Middle frontal gyrus (tissue), 1 donor: ENCODE measurements around the gene ZNF761.
A peak's percentile ranks its signal among the peaks of the same experiment; 100 is the strongest.
"Not testable (repeated sequence)": the region's sequence is repeated elsewhere in the genome, so short reads cannot be mapped to it uniquely, and the experiment has no call there.

ENCODE experiments used
- DNase-seq: peaks from one replicate; pipeline ENCODE4 v3.0.0-alpha.2; 2015; ENCODE audit warnings: low spot score; ENCODE audit errors: extremely low spot score

ZNF761 gene

GRCh38 chr19:53460131-53460721 lies 28.4 kb downstream of the ZNF761 start:
- DNase-seq: not testable (repeated sequence)

DNA sequence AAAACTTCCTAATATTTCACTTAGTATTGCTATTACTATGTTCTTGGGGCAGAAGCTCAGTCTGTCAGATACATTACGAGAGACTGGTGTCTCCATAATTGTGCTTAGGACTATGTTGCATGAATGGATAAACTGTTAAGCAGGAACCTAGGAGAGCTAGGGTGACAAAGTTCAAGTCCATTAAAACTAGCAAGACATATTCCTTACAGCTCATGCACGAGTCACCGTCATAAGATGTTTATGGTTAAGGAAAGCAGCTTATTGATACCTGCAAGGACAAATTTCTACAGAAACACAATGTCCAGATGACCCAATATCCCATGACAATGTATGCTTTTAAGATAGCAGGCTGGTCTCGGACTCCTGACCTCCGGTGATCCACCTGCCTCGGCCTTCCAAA lies 30.1 kb downstream of the ZNF761 start:
- no peak for DNase-seq

DNA sequence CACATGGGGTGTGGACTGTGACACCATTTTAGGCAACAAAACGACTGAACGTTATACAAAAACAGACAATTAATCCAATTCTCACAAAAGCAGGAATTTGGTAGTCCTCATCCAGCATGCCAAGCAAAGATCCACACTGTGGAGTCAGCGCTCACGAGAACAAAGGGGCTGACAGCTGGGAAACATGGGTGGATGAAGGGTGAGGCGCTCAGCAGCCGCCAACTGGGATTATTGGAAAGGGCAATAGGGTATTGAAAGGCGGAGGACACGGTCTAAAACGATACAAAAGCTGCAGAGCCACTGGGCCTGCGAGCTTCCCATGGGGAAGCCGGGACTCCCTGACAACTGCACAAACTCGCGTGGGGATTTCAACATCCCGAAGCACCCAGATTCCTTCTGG lies 31.1 kb downstream of the ZNF761 start:
- no peak for DNase-seq

GRCh38 chr19:53463263-53463662 lies 31.5 kb downstream of the ZNF761 start:
- DNase-seq: peak; percentile 39

DNA sequence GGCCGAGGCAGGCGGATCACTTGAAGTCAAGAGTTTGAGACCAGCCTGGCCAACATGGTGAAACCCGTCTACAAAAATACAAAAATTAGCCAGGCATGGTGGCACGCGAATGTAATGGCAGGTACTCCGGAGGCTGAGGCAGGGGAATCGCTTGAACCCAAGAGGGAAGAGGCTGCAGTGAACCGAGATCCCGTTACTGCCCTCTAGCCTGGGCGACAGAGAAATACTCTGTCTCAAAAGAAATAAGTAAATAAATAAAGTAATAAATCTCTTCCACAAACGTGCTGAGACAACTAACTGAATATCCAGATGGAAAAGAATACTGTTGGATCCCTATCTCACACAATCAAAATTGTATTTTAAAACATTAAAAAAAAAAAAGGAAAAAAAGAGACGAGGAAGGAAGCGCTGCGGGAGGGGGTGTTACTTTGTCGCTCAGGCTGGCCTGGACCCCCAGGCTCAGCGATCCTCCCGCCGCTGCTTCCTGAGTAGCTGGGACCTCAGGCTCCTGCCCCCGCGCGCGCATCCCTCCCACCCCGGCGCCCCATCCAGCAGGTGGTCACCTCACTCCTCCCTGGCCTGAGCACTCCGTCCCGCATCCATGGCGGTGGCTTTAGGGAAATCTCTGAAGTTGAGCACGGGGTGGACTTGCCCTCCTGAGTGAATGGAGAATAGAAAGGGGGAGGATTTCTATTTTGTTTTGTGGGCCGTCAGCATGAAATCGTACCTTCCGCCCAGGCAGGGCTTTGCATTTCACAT lies 35.1 kb downstream of the ZNF761 start:
- DNase-seq: no peak

GRCh38 chr19:53467485-53468262 lies 35.9 kb downstream of the ZNF761 start, which contains the start of gene ZNF813:
Gene ZNF813 (plus strand): TSS chr19:53467733. CDS start chr19:53483823, 16,090 bp downstream.
- peak; percentile 64 for DNase-seq

- DNase-seq: not testable (repeated sequence)
Measured at GRCh38 chr19:53468628-53469027, 36.8 kb downstream of the ZNF761 start.

GRCh38 chr19:53471916-53472315 lies 40.1 kb downstream of the ZNF761 start:
- DNase-seq: no peak

DNA sequence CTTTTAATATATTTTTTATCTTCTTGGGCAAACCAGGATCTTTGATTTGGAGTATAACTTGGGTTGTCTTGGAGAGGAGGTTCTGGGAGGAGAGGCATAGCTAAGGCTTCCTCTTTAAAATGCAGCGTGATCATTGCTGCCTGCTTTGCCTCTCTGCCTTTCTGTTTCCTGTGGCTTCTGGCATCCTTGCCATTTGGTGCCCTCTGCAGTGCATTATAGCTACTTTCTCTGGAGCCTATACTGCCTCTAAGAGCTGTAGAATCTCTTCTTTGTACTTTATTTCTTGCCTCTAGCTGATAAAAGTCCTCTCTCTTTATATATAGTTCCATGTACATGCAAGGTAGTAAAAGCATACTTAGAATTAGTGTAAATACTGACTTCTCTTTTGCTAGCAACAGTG lies 43.0 kb downstream of the ZNF761 start:
- DNase-seq: not testable (repeated sequence)

GRCh38 chr19:53475470-53475869 lies 43.7 kb downstream of the ZNF761 start:
- not testable (repeated sequence) for DNase-seq

GRCh38 chr19:53483751-53484150 lies 52.0 kb downstream of the ZNF761 start:
- DNase-seq: not testable (repeated sequence)

DNA sequence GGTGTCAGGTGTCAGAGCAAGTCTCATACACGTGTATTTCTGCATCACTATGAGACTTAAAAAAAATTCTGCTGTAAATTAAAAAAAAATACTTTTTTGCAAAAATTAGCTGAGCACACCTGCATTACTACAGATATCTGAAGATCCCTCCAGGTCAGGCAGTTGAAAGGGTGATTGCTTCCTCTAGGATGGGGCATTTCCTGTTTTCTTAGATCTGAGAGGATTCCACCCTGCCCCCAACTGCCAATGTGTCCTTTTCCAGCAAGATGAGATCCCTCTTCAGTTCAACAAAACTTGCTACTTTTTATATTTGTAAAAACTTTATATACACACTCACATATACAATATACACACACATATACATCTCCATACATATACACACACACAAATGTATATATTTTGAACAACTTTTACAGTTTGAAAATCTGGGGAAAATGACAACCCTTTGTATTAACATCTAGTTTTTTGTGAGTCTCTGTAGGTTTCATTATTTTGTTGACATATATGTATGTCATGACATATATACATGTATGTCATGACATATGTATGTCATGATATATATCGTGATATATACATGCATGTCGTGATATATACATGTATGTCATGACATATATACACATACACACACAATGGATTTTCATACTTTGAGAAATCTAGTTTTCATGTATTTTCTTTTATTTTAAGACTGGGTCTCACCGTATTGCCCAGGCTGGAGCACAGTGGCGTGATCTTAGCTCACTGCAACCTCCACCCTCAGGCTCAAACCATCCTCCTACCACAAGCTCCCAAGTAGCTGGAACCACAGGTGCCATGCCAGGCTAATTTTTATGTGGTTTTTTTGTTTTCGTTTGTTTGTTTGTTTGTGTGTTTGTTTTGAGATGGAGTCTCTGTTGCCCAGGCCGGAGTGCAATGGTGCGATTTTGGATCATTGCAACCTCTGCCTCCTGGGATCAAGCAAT lies 53.5 kb downstream of the ZNF761 start:
- no peak for DNase-seq

GRCh38 chr19:53492153-53492552 lies 60.4 kb downstream of the ZNF761 start:
- DNase-seq: no peak

- DNase-seq: not testable (repeated sequence)
Measured at GRCh38 chr19:53497311-53498023, 65.7 kb downstream of the ZNF761 start.

DNA sequence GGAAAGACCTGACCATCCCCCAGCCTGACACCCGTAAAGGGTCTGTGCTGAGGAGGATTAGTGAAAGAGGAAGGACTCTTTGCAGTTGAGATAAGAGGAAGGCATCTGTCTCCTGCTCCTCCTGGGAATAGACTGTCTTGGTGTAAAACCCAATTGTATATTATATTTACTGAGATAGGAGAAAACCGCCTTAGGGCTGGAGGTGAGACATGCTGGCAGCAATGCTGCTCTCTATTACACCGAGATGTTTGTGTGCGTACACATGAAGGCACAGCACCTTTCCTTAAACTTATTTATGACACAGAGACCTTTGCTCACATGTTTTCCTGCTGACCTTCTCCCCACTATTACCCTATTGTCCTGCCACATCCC lies 66.2 kb downstream of the ZNF761 start:
- DNase-seq: not testable (repeated sequence)

- DNase-seq: not testable (repeated sequence)
Measured at GRCh38 chr19:53503151-53503550, 71.4 kb downstream of the ZNF761 start.

DNA sequence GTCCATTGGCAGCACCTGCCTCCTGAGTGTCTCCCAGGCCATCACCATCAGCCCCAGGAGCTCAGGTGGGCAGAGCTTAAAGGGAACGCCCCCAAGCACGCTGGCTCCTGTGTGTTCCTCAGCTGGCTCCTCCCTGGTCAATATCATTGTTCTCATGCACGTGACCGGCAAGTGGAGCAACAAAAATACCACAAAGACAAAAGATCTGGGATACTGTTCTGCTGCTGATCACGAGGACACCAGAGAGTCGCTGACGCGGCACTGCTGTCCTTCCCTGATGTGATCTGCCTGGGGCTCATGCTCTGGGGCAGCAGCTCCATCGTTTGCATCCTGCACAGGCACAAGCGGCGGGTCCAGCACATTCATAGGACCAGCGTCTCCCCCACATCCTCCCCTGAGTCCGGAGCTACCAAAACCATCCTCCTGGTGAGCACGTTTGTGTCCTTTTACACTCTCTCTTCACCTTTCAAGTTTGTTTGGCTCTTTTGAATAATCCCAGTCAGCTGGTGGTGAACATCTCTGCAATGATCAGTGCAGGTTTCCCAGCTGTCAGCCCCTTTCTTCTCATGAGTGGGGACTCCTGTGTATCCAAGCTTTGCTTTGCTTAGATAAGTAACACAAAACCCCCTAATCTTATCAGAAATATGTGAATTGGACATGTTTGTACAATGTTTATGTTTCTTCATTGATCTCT lies 72.0 kb downstream of the ZNF761 start:
- not testable (repeated sequence) for DNase-seq

- DNase-seq: not testable (repeated sequence)
Measured at GRCh38 chr19:53504365-53504703, 72.5 kb downstream of the ZNF761 start.

- no peak for DNase-seq
Measured at GRCh38 chr19:53504885-53505284, 73.1 kb downstream of the ZNF761 start.

DNA sequence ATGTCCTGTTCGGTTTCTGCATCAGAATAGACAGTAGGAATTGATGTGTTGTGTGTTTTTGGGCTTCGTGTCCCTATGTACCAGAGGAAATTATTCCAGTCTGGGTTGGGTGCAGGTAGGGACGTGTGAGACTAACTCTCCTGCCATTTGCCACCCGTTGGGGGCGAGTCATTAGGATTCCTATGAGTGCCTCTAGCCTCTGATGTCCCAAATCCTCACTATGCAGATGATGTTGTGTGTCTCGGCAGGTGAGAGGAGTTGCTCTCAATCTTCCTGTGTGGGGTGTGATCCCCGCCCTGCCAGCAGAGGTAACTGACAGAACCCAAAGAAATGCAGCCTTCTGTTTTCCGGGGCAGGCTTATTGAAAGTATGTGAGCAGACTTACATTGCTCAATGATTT lies 74.9 kb downstream of the ZNF761 start:
- DNase-seq: no peak
